Mesendoderm (in vitro differentiated cells): ENCODE results near the gene IFT57.

Source experiments
- DNase-seq: peaks from one replicate; pipeline ENCODE4 v3.0.0; 2013
- H2AK5ac ChIP-seq: 2 replicates; pipeline ENCODE4 v1.6.1; 2013; ENCODE audit warnings: low read length, inconsistent platforms
- H2BK120ac ChIP-seq: 2 replicates; pipeline ENCODE4 v1.6.1; 2013; ENCODE audit warnings: low read depth, mild to moderate bottlenecking, low read length, moderate library complexity, mixed read lengths
- H2BK15ac ChIP-seq: replicated peaks from 2 replicates; pipeline ENCODE4 v1.6.1; 2013; ENCODE audit warnings: low read depth, mild to moderate bottlenecking, moderate library complexity
- H2BK5ac ChIP-seq: 2 replicates; pipeline ENCODE4 v1.6.1; 2013; ENCODE audit warnings: low read length, inconsistent platforms
- H3K18ac ChIP-seq: 2 replicates; pipeline ENCODE4 v1.6.1; 2013; ENCODE audit warnings: mild to moderate bottlenecking, low read length, mixed read lengths
- H3K23ac ChIP-seq: one replicate; pipeline ENCODE4 v1.6.1; 2013; ENCODE audit warnings: low read length
- H3K27ac ChIP-seq: 2 replicates; pipeline ENCODE4 v1.5.1; 2013; ENCODE audit warnings: low read depth, mild to moderate bottlenecking, inconsistent platforms, low read length, moderate library complexity
- H3K27me3 ChIP-seq: 2 replicates; pipeline ENCODE4 v1.6.1; 2013; ENCODE audit warnings: low read length, control low read depth, mild to moderate bottlenecking, inconsistent platforms; ENCODE audit not compliant: insufficient read depth, poor library complexity
- H3K36me3 ChIP-seq: 2 replicates; pipeline ENCODE4 v1.6.1; 2013; ENCODE audit warnings: low read length, inconsistent platforms; ENCODE audit not compliant: control insufficient read depth, insufficient read depth
- H3K4ac ChIP-seq: one replicate; pipeline ENCODE4 v1.6.1; 2013; ENCODE audit warnings: low read depth, mild to moderate bottlenecking, low read length, moderate library complexity
- H3K4me1 ChIP-seq: 2 replicates; pipeline ENCODE4 v1.6.1; 2013; ENCODE audit warnings: low read depth, low read length, inconsistent platforms; ENCODE audit not compliant: control insufficient read depth
- H3K4me2 ChIP-seq: 2 replicates; pipeline ENCODE4 v1.6.1; 2013; ENCODE audit warnings: low read length
- H3K4me3 ChIP-seq: 2 replicates; pipeline ENCODE4 v1.5.1; 2013; ENCODE audit warnings: mild to moderate bottlenecking, low read length
- H3K56ac ChIP-seq: one replicate; pipeline ENCODE4 v1.6.1; 2013; ENCODE audit warnings: low read length
- H3K79me1 ChIP-seq: 2 replicates; pipeline ENCODE4 v1.6.1; 2013; ENCODE audit warnings: low read length, inconsistent platforms
- H3K79me2 ChIP-seq: 2 replicates; pipeline ENCODE4 v1.6.1; 2013; ENCODE audit warnings: mild to moderate bottlenecking, low read length; ENCODE audit not compliant: control insufficient read depth, insufficient read depth
- H3K9ac ChIP-seq: 2 replicates; pipeline ENCODE4 v1.6.1; 2013; ENCODE audit warnings: low read length, inconsistent platforms
- H4K5ac ChIP-seq: one replicate; pipeline ENCODE4 v1.6.1; 2013; ENCODE audit warnings: low read length
- H4K8ac ChIP-seq: one replicate; pipeline ENCODE4 v1.6.1; 2013; ENCODE audit warnings: low read depth, mild to moderate bottlenecking, control low read depth, low read length, moderate library complexity
- WGBS: extraction: QIAGEN DNeasy Blood & Tissue Kit; methylation state at CpG from one replicate; pipeline ENCODE4 v1.1.7; 2013; ENCODE audit warnings: low lambda C conversion rate, missing lambda C conversion rate; ENCODE audit not compliant: insufficient coverage; ENCODE audit errors: extremely low coverage; 5-methylcytosine and 5-hydroxymethylcytosine counted together

IFT57 gene

GRCh38 chr3:108184824-108185223 is 37.4 kb downstream of the IFT57 start:
- H3K4me1 ChIP-seq, result no peaks in the 10 kb centered on the region
- no peak overlapping the region for H4K8ac ChIP-seq
- WGBS, result no CpG with 5 or more reads among the region's 3 CpGs
- no peak overlapping the region for H2BK15ac ChIP-seq
- no peak overlapping the region for H3K4me2 ChIP-seq
- no peak overlapping the region for H3K4ac ChIP-seq
- no peak overlapping the region for H3K4me3 ChIP-seq
- H3K27ac ChIP-seq, result no peak overlapping the region
- H3K23ac ChIP-seq, result no peak overlapping the region
- no peak overlapping the region for H2AK5ac ChIP-seq
- H2BK120ac ChIP-seq, result no peak overlapping the region
- no peak overlapping the region for H3K9ac ChIP-seq
- H3K36me3 ChIP-seq, result no peaks in the 10 kb centered on the region
- no peak overlapping the region for H4K5ac ChIP-seq
- H3K79me2 ChIP-seq, result no peaks in the 10 kb centered on the region
- H3K56ac ChIP-seq, result no peak overlapping the region
- H3K27me3 ChIP-seq, result no peaks in the 10 kb centered on the region
- H3K18ac ChIP-seq, result no peak overlapping the region
- no peaks in the 10 kb centered on the region for H3K79me1 ChIP-seq
- H2BK5ac ChIP-seq, result no peak overlapping the region
- no peak for DNase-seq

GRCh38 chr3:108183971-108184370 is 38.3 kb downstream of the IFT57 start:
- Histone ChIP-seq H3K4me3 (no peak overlapping the region), H3K27me3 (no peaks in the 10 kb centered on the region), H3K4ac (no peak overlapping the region), H4K5ac (no peak overlapping the region), H3K4me1 (no peaks in the 10 kb centered on the region), H4K8ac (no peak overlapping the region), H3K79me1 (no peaks in the 10 kb centered on the region), H3K18ac (no peak overlapping the region), H3K36me3 (no peaks in the 10 kb centered on the region), H2BK120ac (no peak overlapping the region), H3K56ac (no peak overlapping the region), H3K9ac (no peak overlapping the region), H2BK5ac (no peak overlapping the region), H2AK5ac (no peak overlapping the region), H2BK15ac (no peak overlapping the region), H3K23ac (no peak overlapping the region), H3K27ac (no peak overlapping the region), H3K4me2 (no peak overlapping the region), H3K79me2 (no peaks in the 10 kb centered on the region)
- DNase-seq, result no peak
- WGBS, result no CpG with 5 or more reads among the region's 2 CpGs

- no peak overlapping the region for H2BK120ac ChIP-seq
- H4K8ac ChIP-seq, result no peak overlapping the region
- H3K9ac ChIP-seq, result no peak overlapping the region
- H3K79me2 ChIP-seq, result no peaks in the 10 kb centered on the region
- H3K27ac ChIP-seq, result no peak overlapping the region
- H3K56ac ChIP-seq, result no peak overlapping the region
- H4K5ac ChIP-seq, result no peak overlapping the region
- H3K4me1 ChIP-seq, result no peaks in the 10 kb centered on the region
- H3K23ac ChIP-seq, result no peak overlapping the region
- H3K4ac ChIP-seq, result no peak overlapping the region
- no peak overlapping the region for H2BK15ac ChIP-seq
- H3K79me1 ChIP-seq, result no peaks in the 10 kb centered on the region
- H2BK5ac ChIP-seq, result no peak overlapping the region
- no peak overlapping the region for H3K4me3 ChIP-seq
- no peaks in the 10 kb centered on the region for H3K36me3 ChIP-seq
- no peak overlapping the region for H3K18ac ChIP-seq
- H3K4me2 ChIP-seq, result no peak overlapping the region
- H3K27me3 ChIP-seq, result no peaks in the 10 kb centered on the region
- H2AK5ac ChIP-seq, result no peak overlapping the region
- no CpG with 5 or more reads among the region's 1 CpG for WGBS
- DNase-seq, result no peak
Measured at GRCh38 chr3:108183181-108183580, 39.0 kb downstream of the IFT57 start.

GRCh38 chr3:108182339-108182738 is 39.9 kb downstream of the IFT57 start:
- no peak overlapping the region for H3K23ac ChIP-seq
- H3K27me3 ChIP-seq, result no peaks in the 10 kb centered on the region
- H3K9ac ChIP-seq, result no peak overlapping the region
- no peak overlapping the region for H2BK120ac ChIP-seq
- no peak overlapping the region for H3K4me2 ChIP-seq
- no peak overlapping the region for H2AK5ac ChIP-seq
- no peak overlapping the region for H4K5ac ChIP-seq
- no peaks in the 10 kb centered on the region for H3K4me1 ChIP-seq
- WGBS, result no CpG with 5 or more reads among the region's 1 CpG
- no peak overlapping the region for H2BK15ac ChIP-seq
- no peaks in the 10 kb centered on the region for H3K36me3 ChIP-seq
- H4K8ac ChIP-seq, result no peak overlapping the region
- H3K18ac ChIP-seq, result no peak overlapping the region
- no peak overlapping the region for H3K4me3 ChIP-seq
- H3K79me1 ChIP-seq, result no peaks in the 10 kb centered on the region
- no peak overlapping the region for H3K56ac ChIP-seq
- H3K79me2 ChIP-seq, result no peaks in the 10 kb centered on the region
- no peak overlapping the region for H3K27ac ChIP-seq
- H2BK5ac ChIP-seq, result no peak overlapping the region
- no peak for DNase-seq
- no peak overlapping the region for H3K4ac ChIP-seq

GRCh38 chr3:108181172-108181571 is 41.1 kb downstream of the IFT57 start:
- Histone ChIP-seq H3K4me1 (no peaks in the 10 kb centered on the region), H2BK5ac (no peak overlapping the region), H3K18ac (no peak overlapping the region), H3K4ac (no peak overlapping the region), H2AK5ac (no peak overlapping the region), H3K4me2 (no peak overlapping the region), H3K36me3 (no peaks in the 10 kb centered on the region), H3K27ac (no peak overlapping the region), H4K5ac (no peak overlapping the region), H3K27me3 (no peaks in the 10 kb centered on the region), H3K56ac (no peak overlapping the region), H4K8ac (no peak overlapping the region), H3K9ac (no peak overlapping the region), H3K4me3 (no peak overlapping the region), H3K79me1 (no peaks in the 10 kb centered on the region), H3K23ac (no peak overlapping the region), H2BK15ac (no peak overlapping the region), H2BK120ac (no peak overlapping the region), H3K79me2 (no peaks in the 10 kb centered on the region)
- no CpG with 5 or more reads among the region's 1 CpG for WGBS
- DNase-seq, result no peak

- Histone ChIP-seq H3K56ac (no peak overlapping the region), H3K36me3 (no peaks in the 10 kb centered on the region), H4K5ac (no peak overlapping the region), H3K4me3 (no peak overlapping the region), H3K9ac (no peak overlapping the region), H2BK120ac (no peak overlapping the region), H3K4me1 (no peaks in the 10 kb centered on the region), H3K27me3 (no peaks in the 10 kb centered on the region), H4K8ac (no peak overlapping the region), H2BK5ac (no peak overlapping the region), H3K23ac (no peak overlapping the region), H3K79me1 (no peaks in the 10 kb centered on the region), H3K18ac (no peak overlapping the region), H3K4ac (no peak overlapping the region), H3K79me2 (no peaks in the 10 kb centered on the region), H3K4me2 (no peak overlapping the region), H2AK5ac (no peak overlapping the region), H3K27ac (no peak overlapping the region), H2BK15ac (no peak overlapping the region)
- no CpG with 5 or more reads among the region's 1 CpG for WGBS
- DNase-seq, result no peak
Measured at GRCh38 chr3:108180194-108180593, 42.0 kb downstream of the IFT57 start.
